ENCODE results near the gene THADA. TPM values are rescaled to one million over a fixed set of nuclear protein-coding genes. Genes with fewer than 3 reads are reported as not detected.

THADA gene
- total RNA-seq, 1 donor: 39.4 TPM

GRCh38 chr2:43415592-43415991, 180.2 kb downstream of the THADA start:
- H3K79me2 ChIP-seq (ENCODE audit: insufficient read depth, low read length): no peaks in the 10 kb centered on the region
- no peaks in the 10 kb centered on the region for H4K20me1 ChIP-seq (ENCODE audit: insufficient read depth, low read length)
- H3K9me3 ChIP-seq (ENCODE audit: low read depth, low read length): no peaks in the 10 kb centered on the region
- H3K4me2 ChIP-seq (ENCODE audit: insufficient read depth, low read length): no peak overlapping the region
- no peak for TF ChIP-seq CTCF (IDR thresholded peaks at IDR 0.05; ENCODE audit: extremely low read depth, low read depth, low read length)
- no peaks in the 10 kb centered on the region for H3K4me1 ChIP-seq (ENCODE audit: insufficient read depth, low read length)
- no peak overlapping the region for H3K27ac ChIP-seq (ENCODE audit: low read depth, low read length)
- H2AFZ ChIP-seq (ENCODE audit: low read length): no peak overlapping the region
- no peaks in the 10 kb centered on the region for H3K27me3 ChIP-seq (ENCODE audit: insufficient read depth, low read length)
- no peaks in the 10 kb centered on the region for H3K36me3 ChIP-seq (ENCODE audit: insufficient read depth, low read length)
- no peak overlapping the region for H3K4me3 ChIP-seq (ENCODE audit: insufficient read depth, low read length)
- no peak for DNase-seq (ENCODE audit: insufficient read length, low spot score, missing footprints)

- Histone ChIP-seq H3K4me3 (ENCODE audit: insufficient read depth, low read length) (no peak overlapping the region), H3K27ac (ENCODE audit: low read depth, low read length) (no peak overlapping the region)
- no peak for DNase-seq (ENCODE audit: insufficient read length, low spot score, missing footprints)
Measured at GRCh38 chr2:43414586-43415135, 181.2 kb downstream of the THADA start.

GRCh38 chr2:43414033-43414432, 181.8 kb downstream of the THADA start:
- no peaks in the 10 kb centered on the region for H3K79me2 ChIP-seq (ENCODE audit: insufficient read depth, low read length)
- H2AFZ ChIP-seq (ENCODE audit: low read length): no peak overlapping the region
- H3K4me3 ChIP-seq (ENCODE audit: insufficient read depth, low read length): no peak overlapping the region
- no peaks in the 10 kb centered on the region for H3K9me3 ChIP-seq (ENCODE audit: low read depth, low read length)
- no peak overlapping the region for H3K4me2 ChIP-seq (ENCODE audit: insufficient read depth, low read length)
- H3K36me3 ChIP-seq (ENCODE audit: insufficient read depth, low read length): no peaks in the 10 kb centered on the region
- no peak for DNase-seq (ENCODE audit: insufficient read length, low spot score, missing footprints)
- H3K27ac ChIP-seq (ENCODE audit: low read depth, low read length): no peak overlapping the region
- no peak for TF ChIP-seq CTCF (IDR thresholded peaks at IDR 0.05; ENCODE audit: extremely low read depth, low read depth, low read length)
- H3K27me3 ChIP-seq (ENCODE audit: insufficient read depth, low read length): no peaks in the 10 kb centered on the region
- H4K20me1 ChIP-seq (ENCODE audit: insufficient read depth, low read length): no peaks in the 10 kb centered on the region
- no peaks in the 10 kb centered on the region for H3K4me1 ChIP-seq (ENCODE audit: insufficient read depth, low read length)

More at GRCh38 chr2:43414586-43415135, 181.2 kb downstream of the THADA start:
- TF ChIP-seq CTCF (IDR thresholded peaks at IDR 0.05; ENCODE audit: extremely low read depth, low read depth, low read length): no peak
- H3K27me3 ChIP-seq (ENCODE audit: insufficient read depth, low read length): no peaks in the 10 kb centered on the region
- H3K36me3 ChIP-seq (ENCODE audit: insufficient read depth, low read length): no peaks in the 10 kb centered on the region
- H3K79me2 ChIP-seq (ENCODE audit: insufficient read depth, low read length): no peaks in the 10 kb centered on the region
- H4K20me1 ChIP-seq (ENCODE audit: insufficient read depth, low read length): no peaks in the 10 kb centered on the region
- H2AFZ ChIP-seq (ENCODE audit: low read length): no peak overlapping the region
- H3K4me2 ChIP-seq (ENCODE audit: insufficient read depth, low read length): no peak overlapping the region
- H3K9me3 ChIP-seq (ENCODE audit: low read depth, low read length): no peaks in the 10 kb centered on the region
- H3K4me1 ChIP-seq (ENCODE audit: insufficient read depth, low read length): no peaks in the 10 kb centered on the region

GRCh38 chr2:43412114-43412753, 183.6 kb downstream of the THADA start:
- Histone ChIP-seq H3K4me1 (ENCODE audit: insufficient read depth, low read length) (peaks cover 4% of the 10 kb centered on the region), H3K27ac (ENCODE audit: low read depth, low read length) (no peak overlapping the region)
- DNase-seq (ENCODE audit: insufficient read length, low spot score, missing footprints): no peak

More at GRCh38 chr2:43412114-43412753, 183.6 kb downstream of the THADA start:
- no peaks in the 10 kb centered on the region for H4K20me1 ChIP-seq (ENCODE audit: insufficient read depth, low read length)
- H3K36me3 ChIP-seq (ENCODE audit: insufficient read depth, low read length): no peaks in the 10 kb centered on the region
- no peak overlapping the region for H2AFZ ChIP-seq (ENCODE audit: low read length)
- H3K27me3 ChIP-seq (ENCODE audit: insufficient read depth, low read length): no peaks in the 10 kb centered on the region
- TF ChIP-seq CTCF (IDR thresholded peaks at IDR 0.05; ENCODE audit: extremely low read depth, low read depth, low read length): no peak
- no peak overlapping the region for H3K4me3 ChIP-seq (ENCODE audit: insufficient read depth, low read length)
- no peaks in the 10 kb centered on the region for H3K79me2 ChIP-seq (ENCODE audit: insufficient read depth, low read length)
- no peaks in the 10 kb centered on the region for H3K9me3 ChIP-seq (ENCODE audit: low read depth, low read length)
- H3K4me2 ChIP-seq (ENCODE audit: insufficient read depth, low read length): no peak overlapping the region

Data from osteoblast (primary cell).